ENCODE data around the gene DOCK11. TPM values are rescaled to one million over a fixed set of nuclear protein-coding genes. Genes with fewer than 3 reads are reported as not detected.
A peak's percentile ranks its signal among the peaks of the same experiment; 100 is the strongest.

The DOCK11 gene
- total and polyA plus RNA-seq, 2 donors (not counting 1 experiment from before 2014, with no cell fraction given), result 31.0 to 83.5 TPM

DNA sequence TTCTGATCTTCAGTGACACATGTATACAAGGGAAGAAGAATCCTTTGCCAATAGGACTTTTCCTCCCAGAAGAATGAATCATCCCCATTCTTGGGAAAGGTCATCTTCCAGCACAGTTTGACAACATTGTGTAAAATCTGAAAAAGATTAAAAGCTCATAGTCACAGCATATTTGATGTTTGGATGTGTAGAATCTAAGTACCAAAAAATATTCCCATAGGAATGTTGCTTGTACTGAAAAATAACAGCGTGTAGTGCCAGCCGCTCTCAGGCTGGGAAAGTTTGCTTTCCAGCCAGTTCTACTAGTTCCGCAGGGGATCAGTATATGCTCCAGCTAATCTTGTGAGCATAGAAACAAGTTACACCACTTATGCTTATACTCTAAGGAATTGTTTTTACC is 157.1 kb downstream of the DOCK11 start:
- no peak for TF ChIP-seq EZH2 (IDR thresholded peaks at IDR 0.05; ENCODE audit: borderline replicate concordance, insufficient read depth, low read depth, low read length, poor library complexity, severe bottlenecking)
- TF ChIP-seq, protein P1, sequence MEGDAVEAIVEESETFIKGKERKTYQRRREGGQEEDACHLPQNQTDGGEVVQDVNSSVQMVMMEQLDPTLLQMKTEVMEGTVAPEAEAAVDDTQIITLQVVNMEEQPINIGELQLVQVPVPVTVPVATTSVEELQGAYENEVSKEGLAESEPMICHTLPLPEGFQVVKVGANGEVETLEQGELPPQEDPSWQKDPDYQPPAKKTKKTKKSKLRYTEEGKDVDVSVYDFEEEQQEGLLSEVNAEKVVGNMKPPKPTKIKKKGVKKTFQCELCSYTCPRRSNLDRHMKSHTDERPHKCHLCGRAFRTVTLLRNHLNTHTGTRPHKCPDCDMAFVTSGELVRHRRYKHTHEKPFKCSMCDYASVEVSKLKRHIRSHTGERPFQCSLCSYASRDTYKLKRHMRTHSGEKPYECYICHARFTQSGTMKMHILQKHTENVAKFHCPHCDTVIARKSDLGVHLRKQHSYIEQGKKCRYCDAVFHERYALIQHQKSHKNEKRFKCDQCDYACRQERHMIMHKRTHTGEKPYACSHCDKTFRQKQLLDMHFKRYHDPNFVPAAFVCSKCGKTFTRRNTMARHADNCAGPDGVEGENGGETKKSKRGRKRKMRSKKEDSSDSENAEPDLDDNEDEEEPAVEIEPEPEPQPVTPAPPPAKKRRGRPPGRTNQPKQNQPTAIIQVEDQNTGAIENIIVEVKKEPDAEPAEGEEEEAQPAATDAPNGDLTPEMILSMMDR (IDR thresholded peaks at IDR 0.05), result no peak
- no peak for ATAC-seq (ENCODE audit: low read depth)
- peaks cover 0 to 40% of the 10 kb centered on the region in 2 experiments for H3K36me3 ChIP-seq (replicated peaks in 1 of 2; ENCODE audit: control extremely low read depth in 1 of 2, control insufficient read depth in 1 of 2, extremely low read depth in 1 of 2, insufficient read depth in 2 of 2, low read length in 1 of 2)
- H2AFZ ChIP-seq (ENCODE audit: insufficient read depth, low read depth, low read length, poor library complexity, severe bottlenecking), result no peak overlapping the region
- WGBS (ENCODE audit: insufficient coverage), result no CpG with 5 or more reads among the region's 3 CpGs
- no peak overlapping the region for H3K4me3 ChIP-seq (ENCODE audit: control extremely low read depth in 1 of 5, extremely low read depth in 1 of 5, insufficient read depth in 1 of 5, low read depth in 2 of 5, low read length in 4 of 5)
- no peaks in the 10 kb centered on the region for H3K4me1 ChIP-seq (ENCODE audit: control insufficient read depth in 2 of 2, insufficient read depth in 2 of 2, low read length in 2 of 2)
- H3K4me3 Mint-ChIP-seq, result no peak overlapping the region
- H3K4me2 ChIP-seq (replicated peaks; ENCODE audit: low read depth, low read length, poor library complexity, severe bottlenecking), result no peak overlapping the region
- no peak overlapping the region for H3K27ac ChIP-seq (ENCODE audit: low read length in 2 of 2)
- DNase-seq, result no peak
- H3K9me3 ChIP-seq (ENCODE audit: control extremely low read depth in 1 of 3, control insufficient read depth in 2 of 3, insufficient read depth in 1 of 3, low read length in 2 of 3), result no peaks in the 10 kb centered on the region
- ChIA-PET POLR2A (no interaction called here), CTCF (interaction anchor here (1.2 kb wide), 1 partner anchor 193 kb away, joined by 3 read pairs; no protein-coding TSS in a partner anchor)
- no peaks in the 10 kb centered on the region for H4K20me1 ChIP-seq (ENCODE audit: control insufficient read depth, insufficient read depth, low read length, poor library complexity, severe bottlenecking)
- no peak overlapping the region for H3K27ac Mint-ChIP-seq
- no peaks in the 10 kb centered on the region for H3K27me3 ChIP-seq (replicated peaks in 1 of 4; ENCODE audit: control extremely low read depth in 1 of 4, control insufficient read depth in 3 of 4, insufficient read depth in 4 of 4, low read length in 3 of 4)
- intact Hi-C loops (cut with micrococcal nuclease), result no loop called here
- peaks cover 8% of the 10 kb centered on the region for H3K4me1 Mint-ChIP-seq
- H3K9ac ChIP-seq (ENCODE audit: low read length), result no peak overlapping the region
- H3K27me3 Mint-ChIP-seq, result no peaks in the 10 kb centered on the region
- H3K79me2 ChIP-seq (ENCODE audit: control insufficient read depth, insufficient read depth, low read length), result no peaks in the 10 kb centered on the region
- H3K9me3 Mint-ChIP-seq (ENCODE audit: insufficient read depth), result no peaks in the 10 kb centered on the region

DNA sequence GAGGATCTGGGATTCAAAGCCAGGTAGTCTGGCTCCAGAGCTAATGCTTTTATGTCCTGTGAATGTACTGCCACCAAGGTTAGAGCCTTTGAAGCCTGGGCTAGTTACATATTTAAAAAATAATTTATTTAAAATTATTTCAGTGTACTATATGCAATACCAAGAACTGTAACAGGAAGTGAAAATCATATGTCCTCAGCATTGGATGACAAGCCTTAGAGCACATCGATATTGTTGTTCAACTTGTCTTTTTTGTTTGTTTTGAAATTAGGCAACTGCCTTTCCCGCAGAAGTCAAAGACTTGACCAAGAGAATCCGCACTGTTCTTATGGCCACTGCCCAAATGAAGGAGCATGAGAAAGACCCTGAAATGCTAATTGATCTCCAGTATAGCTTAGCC is 158.7 kb downstream of the DOCK11 start:
- WGBS (ENCODE audit: insufficient coverage), result 100% methylated on average over 2 of the region's 3 CpGs
- Mint-ChIP-seq H3K4me3 (no peak overlapping the region), H3K27ac (peak overlapping the region; percentile 75), H3K9me3 (ENCODE audit: insufficient read depth) (no peaks in the 10 kb centered on the region), H3K4me1 (peaks cover 8% of the 10 kb centered on the region), H3K27me3 (no peaks in the 10 kb centered on the region)
- ChIA-PET CTCF (no interaction called here), POLR2A (no interaction called here)
- Histone ChIP-seq H3K9ac (ENCODE audit: low read length) (no peak overlapping the region), H3K4me1 (ENCODE audit: control insufficient read depth in 2 of 2, insufficient read depth in 2 of 2, low read length in 2 of 2) (no peaks in the 10 kb centered on the region), H2AFZ (ENCODE audit: insufficient read depth, low read depth, low read length, poor library complexity, severe bottlenecking) (no peak overlapping the region), H3K4me2 (replicated peaks; ENCODE audit: low read depth, low read length, poor library complexity, severe bottlenecking) (no peak overlapping the region), H3K36me3 (replicated peaks in 1 of 2; ENCODE audit: control extremely low read depth in 1 of 2, control insufficient read depth in 1 of 2, extremely low read depth in 1 of 2, insufficient read depth in 2 of 2, low read length in 1 of 2) (peaks cover 0 to 37% of the 10 kb centered on the region in 2 experiments), H3K79me2 (ENCODE audit: control insufficient read depth, insufficient read depth, low read length) (no peaks in the 10 kb centered on the region), H3K9me3 (ENCODE audit: control extremely low read depth in 1 of 3, control insufficient read depth in 2 of 3, insufficient read depth in 1 of 3, low read length in 2 of 3) (no peaks in the 10 kb centered on the region), H4K20me1 (ENCODE audit: control insufficient read depth, insufficient read depth, low read length, poor library complexity, severe bottlenecking) (no peaks in the 10 kb centered on the region), H3K27ac (ENCODE audit: low read length in 2 of 2) (no peak overlapping the region), H3K27me3 (replicated peaks in 1 of 4; ENCODE audit: control extremely low read depth in 1 of 4, control insufficient read depth in 3 of 4, insufficient read depth in 4 of 4, low read length in 3 of 4) (no peaks in the 10 kb centered on the region), H3K4me3 (ENCODE audit: control extremely low read depth in 1 of 5, extremely low read depth in 1 of 5, insufficient read depth in 1 of 5, low read depth in 2 of 5, low read length in 4 of 5) (no peak overlapping the region)
- DNase-seq (no peak), ATAC-seq (ENCODE audit: low read depth) (no peak)
- no peak for TF ChIP-seq EZH2 (IDR thresholded peaks at IDR 0.05; ENCODE audit: borderline replicate concordance, insufficient read depth, low read depth, low read length, poor library complexity, severe bottlenecking)
- TF ChIP-seq, protein P1 (IDR thresholded peaks at IDR 0.05), result no peak
- intact Hi-C loops (cut with micrococcal nuclease), result no loop called here
